H1 (cell line): Measurements from ENCODE around the gene MEMO1. TPM values are rescaled to one million over a fixed set of nuclear protein-coding genes. Genes with fewer than 3 reads are reported as not detected.

Experiments used
- BACH1 ChIP-seq: IDR thresholded peaks from 2 replicates; pipeline ENCODE4 v1.6.1; 2012; ENCODE audit warnings: low read length, improper control_type of control experiment
- EZH2 ChIP-seq: fragments of 200-600 bp; sonication (generic); IDR thresholded peaks from 2 replicates; pipeline ENCODE4 v1.7.1; 2012; ENCODE audit warnings: low read depth, mild to moderate bottlenecking, moderate library complexity, low read length, inconsistent platforms; ENCODE audit not compliant: severe bottlenecking
- MAFK ChIP-seq: IDR thresholded peaks from 2 replicates; pipeline ENCODE4 v1.6.1; 2012; ENCODE audit warnings: low read depth, mild to moderate bottlenecking, improper control_type of control experiment, low read length
- TAF1 ChIP-seq: IDR thresholded peaks from 2 replicates; pipeline ENCODE4 v1.6.1; 2011; ENCODE audit warnings: mild to moderate bottlenecking, low read depth, low read length
- YY1 ChIP-seq: IDR thresholded peaks from 2 replicates; pipeline ENCODE4 v1.6.1; 2011; ENCODE audit warnings: low read depth, mild to moderate bottlenecking, low read length
- polyA plus RNA-seq, 7 experiments: library from polyadenylated mRNA; depleted of rRNA in 3 of 7; stranded (reverse) in 5 of 7; unstranded in 2 of 7; fragments of >200 nt in 5 of 7; fragments of 200-250 nt in 2 of 7; gene quantifications; 1 replicate in 5 of 7; 2 replicates in 1 of 7; 4 replicates in 1 of 7; pipeline versions ENCODE4 v1.2.1 to v1.2.3, GENCODE V29; 2011 to 2013; ENCODE audit warnings: missing spikeins in 2 of 7, mixed read lengths in 2 of 7
- total RNA-seq: library from RNA; stranded (reverse); fragmentation: NEBNext Ultra II Directional; extraction: Animal tissue kit (Norgen Biotek cat#: 25700); gene quantifications from 2 replicates; pipeline ENCODE4 v1.2.1, GENCODE V29; 2021
- TF ChIP-seq, protein P1 (sequence below): IDR thresholded peaks from 2 replicates; pipeline ENCODE4 v1.6.1; 2012; ENCODE audit warnings: low read length, inconsistent platforms
- TF ChIP-seq, protein P2 (sequence below): fragments of 300-600 bp; sonication (generic); IDR thresholded peaks from 2 replicates; pipeline ENCODE4 v1.7.1; 2012; ENCODE audit warnings: low read length, moderate library complexity, mild to moderate bottlenecking, inconsistent platforms; ENCODE audit not compliant: insufficient replicate concordance

MEMO1 gene
- total and polyA plus RNA-seq, 2 of the 8 experiments (the other 6 are each of a cell fraction or from before 2014, with no cell fraction given) = 26.9 to 54.7 TPM

GRCh38 chr2:32012872-32013271, 2.1 kb upstream of the MEMO1 start (continued):
- TF ChIP-seq, protein P1, sequence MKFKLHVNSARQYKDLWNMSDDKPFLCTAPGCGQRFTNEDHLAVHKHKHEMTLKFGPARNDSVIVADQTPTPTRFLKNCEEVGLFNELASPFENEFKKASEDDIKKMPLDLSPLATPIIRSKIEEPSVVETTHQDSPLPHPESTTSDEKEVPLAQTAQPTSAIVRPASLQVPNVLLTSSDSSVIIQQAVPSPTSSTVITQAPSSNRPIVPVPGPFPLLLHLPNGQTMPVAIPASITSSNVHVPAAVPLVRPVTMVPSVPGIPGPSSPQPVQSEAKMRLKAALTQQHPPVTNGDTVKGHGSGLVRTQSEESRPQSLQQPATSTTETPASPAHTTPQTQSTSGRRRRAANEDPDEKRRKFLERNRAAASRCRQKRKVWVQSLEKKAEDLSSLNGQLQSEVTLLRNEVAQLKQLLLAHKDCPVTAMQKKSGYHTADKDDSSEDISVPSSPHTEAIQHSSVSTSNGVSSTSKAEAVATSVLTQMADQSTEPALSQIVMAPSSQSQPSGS = no peak
- no peak for TF ChIP-seq TAF1
- TF ChIP-seq, protein P2, sequence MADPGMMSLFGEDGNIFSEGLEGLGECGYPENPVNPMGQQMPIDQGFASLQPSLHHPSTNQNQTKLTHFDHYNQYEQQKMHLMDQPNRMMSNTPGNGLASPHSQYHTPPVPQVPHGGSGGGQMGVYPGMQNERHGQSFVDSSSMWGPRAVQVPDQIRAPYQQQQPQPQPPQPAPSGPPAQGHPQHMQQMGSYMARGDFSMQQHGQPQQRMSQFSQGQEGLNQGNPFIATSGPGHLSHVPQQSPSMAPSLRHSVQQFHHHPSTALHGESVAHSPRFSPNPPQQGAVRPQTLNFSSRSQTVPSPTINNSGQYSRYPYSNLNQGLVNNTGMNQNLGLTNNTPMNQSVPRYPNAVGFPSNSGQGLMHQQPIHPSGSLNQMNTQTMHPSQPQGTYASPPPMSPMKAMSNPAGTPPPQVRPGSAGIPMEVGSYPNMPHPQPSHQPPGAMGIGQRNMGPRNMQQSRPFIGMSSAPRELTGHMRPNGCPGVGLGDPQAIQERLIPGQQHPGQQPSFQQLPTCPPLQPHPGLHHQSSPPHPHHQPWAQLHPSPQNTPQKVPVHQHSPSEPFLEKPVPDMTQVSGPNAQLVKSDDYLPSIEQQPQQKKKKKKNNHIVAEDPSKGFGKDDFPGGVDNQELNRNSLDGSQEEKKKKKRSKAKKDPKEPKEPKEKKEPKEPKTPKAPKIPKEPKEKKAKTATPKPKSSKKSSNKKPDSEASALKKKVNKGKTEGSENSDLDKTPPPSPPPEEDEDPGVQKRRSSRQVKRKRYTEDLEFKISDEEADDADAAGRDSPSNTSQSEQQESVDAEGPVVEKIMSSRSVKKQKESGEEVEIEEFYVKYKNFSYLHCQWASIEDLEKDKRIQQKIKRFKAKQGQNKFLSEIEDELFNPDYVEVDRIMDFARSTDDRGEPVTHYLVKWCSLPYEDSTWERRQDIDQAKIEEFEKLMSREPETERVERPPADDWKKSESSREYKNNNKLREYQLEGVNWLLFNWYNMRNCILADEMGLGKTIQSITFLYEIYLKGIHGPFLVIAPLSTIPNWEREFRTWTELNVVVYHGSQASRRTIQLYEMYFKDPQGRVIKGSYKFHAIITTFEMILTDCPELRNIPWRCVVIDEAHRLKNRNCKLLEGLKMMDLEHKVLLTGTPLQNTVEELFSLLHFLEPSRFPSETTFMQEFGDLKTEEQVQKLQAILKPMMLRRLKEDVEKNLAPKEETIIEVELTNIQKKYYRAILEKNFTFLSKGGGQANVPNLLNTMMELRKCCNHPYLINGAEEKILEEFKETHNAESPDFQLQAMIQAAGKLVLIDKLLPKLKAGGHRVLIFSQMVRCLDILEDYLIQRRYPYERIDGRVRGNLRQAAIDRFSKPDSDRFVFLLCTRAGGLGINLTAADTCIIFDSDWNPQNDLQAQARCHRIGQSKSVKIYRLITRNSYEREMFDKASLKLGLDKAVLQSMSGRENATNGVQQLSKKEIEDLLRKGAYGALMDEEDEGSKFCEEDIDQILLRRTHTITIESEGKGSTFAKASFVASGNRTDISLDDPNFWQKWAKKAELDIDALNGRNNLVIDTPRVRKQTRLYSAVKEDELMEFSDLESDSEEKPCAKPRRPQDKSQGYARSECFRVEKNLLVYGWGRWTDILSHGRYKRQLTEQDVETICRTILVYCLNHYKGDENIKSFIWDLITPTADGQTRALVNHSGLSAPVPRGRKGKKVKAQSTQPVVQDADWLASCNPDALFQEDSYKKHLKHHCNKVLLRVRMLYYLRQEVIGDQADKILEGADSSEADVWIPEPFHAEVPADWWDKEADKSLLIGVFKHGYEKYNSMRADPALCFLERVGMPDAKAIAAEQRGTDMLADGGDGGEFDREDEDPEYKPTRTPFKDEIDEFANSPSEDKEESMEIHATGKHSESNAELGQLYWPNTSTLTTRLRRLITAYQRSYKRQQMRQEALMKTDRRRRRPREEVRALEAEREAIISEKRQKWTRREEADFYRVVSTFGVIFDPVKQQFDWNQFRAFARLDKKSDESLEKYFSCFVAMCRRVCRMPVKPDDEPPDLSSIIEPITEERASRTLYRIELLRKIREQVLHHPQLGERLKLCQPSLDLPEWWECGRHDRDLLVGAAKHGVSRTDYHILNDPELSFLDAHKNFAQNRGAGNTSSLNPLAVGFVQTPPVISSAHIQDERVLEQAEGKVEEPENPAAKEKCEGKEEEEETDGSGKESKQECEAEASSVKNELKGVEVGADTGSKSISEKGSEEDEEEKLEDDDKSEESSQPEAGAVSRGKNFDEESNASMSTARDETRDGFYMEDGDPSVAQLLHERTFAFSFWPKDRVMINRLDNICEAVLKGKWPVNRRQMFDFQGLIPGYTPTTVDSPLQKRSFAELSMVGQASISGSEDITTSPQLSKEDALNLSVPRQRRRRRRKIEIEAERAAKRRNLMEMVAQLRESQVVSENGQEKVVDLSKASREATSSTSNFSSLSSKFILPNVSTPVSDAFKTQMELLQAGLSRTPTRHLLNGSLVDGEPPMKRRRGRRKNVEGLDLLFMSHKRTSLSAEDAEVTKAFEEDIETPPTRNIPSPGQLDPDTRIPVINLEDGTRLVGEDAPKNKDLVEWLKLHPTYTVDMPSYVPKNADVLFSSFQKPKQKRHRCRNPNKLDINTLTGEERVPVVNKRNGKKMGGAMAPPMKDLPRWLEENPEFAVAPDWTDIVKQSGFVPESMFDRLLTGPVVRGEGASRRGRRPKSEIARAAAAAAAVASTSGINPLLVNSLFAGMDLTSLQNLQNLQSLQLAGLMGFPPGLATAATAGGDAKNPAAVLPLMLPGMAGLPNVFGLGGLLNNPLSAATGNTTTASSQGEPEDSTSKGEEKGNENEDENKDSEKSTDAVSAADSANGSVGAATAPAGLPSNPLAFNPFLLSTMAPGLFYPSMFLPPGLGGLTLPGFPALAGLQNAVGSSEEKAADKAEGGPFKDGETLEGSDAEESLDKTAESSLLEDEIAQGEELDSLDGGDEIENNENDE = no peak
- TF ChIP-seq EZH2 = no peak
- no peak for TF ChIP-seq BACH1
- TF ChIP-seq MAFK = no peak
- no peak for TF ChIP-seq YY1
